ENCODE measurements around the gene WNT8B. TPM values are rescaled to one million over a fixed set of nuclear protein-coding genes. Genes with fewer than 3 reads are reported as not detected.

WNT8B gene
- total RNA-seq, 2 experiments from 2014 or later: 0.41 TPM; not detected in 1

- H3K9me3 Mint-ChIP-seq (ENCODE audit: low read depth): no peaks in the 10 kb centered on the region
- H3K36me3 Mint-ChIP-seq: peaks cover 35% of the 10 kb centered on the region
- peaks cover 42% of the 10 kb centered on the region for H3K4me1 Mint-ChIP-seq
- peak overlapping the region; percentile 98 for H3K27ac Mint-ChIP-seq
- DNase-seq: no peak
- CTCF ChIA-PET: interaction anchor here (0.7 to 3.5 kb wide), 9 partner anchors 7 to 186 kb away, joined by 3 to 32 read pairs (median 5); partner anchors contain the start of genes HIF1AN and SCD
- ATAC-seq: peak; percentile 20
- H3K27me3 Mint-ChIP-seq: no peaks in the 10 kb centered on the region
- peak overlapping the region; percentile 85 for H3K4me3 Mint-ChIP-seq
These were observed 65.5 kb downstream of the WNT8B start for GRCh38 chr10:100528123-100528886.

GRCh38 chr10:100528921-100529474, 66.2 kb downstream of the WNT8B start:
- H3K4me1 Mint-ChIP-seq: peaks cover 38% of the 10 kb centered on the region
- H3K27ac Mint-ChIP-seq: peak overlapping the region; percentile 98
- H3K27me3 Mint-ChIP-seq: no peaks in the 10 kb centered on the region
- H3K9me3 Mint-ChIP-seq (ENCODE audit: low read depth): no peaks in the 10 kb centered on the region
- peak overlapping the region; percentile 85 for H3K4me3 Mint-ChIP-seq
- DNase-seq: peak; percentile 44
- ATAC-seq: no peak
- CTCF ChIA-PET: interaction anchor here (0.7 to 3.5 kb wide), 7 partner anchors 9 to 186 kb away, joined by 3 to 32 read pairs (median 5); partner anchors contain the start of gene SCD
- peaks cover 33% of the 10 kb centered on the region for H3K36me3 Mint-ChIP-seq

DNA sequence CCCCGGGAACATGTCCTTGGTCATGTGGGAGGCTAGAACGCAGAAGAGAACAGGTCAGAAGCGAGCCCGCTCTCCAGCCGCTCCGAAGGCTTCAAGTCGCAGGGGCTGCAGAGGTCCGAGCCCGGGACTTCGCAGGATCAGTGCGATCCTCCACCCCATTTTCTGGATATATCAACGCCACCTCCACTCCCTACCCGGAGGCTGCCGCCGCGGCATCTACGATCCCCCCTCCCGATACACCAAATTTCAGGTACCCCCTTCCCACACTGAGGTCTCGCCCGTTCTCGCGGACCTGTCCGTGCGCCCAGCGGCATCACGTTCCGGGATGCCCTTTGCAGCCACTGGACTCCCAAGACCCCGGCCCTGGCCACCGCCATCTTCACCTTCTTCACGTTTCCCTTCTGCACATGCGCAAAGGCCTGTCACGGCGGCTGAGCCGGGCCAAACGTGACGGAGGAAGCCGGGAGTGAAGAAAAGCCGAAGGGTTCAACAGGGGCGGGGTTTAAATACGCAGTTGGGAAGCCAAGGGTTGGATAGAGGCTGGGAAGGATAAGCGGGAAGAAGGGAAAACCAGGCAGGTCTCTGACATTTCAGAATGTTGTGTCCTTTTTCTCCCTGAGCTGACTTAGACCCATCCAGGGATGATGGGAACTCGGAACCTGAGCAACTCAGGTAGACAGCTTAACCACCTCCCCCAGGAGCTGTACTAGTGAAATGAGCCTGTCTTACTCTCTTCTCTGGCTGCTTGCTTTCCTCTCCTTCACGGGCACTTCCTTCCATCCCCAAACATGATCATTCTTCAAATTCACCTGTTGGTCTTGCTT, 66.9 kb downstream of the WNT8B start, which contains the start of gene NDUFB8:
Gene NDUFB8, minus strand, starts transcription at position 397 of the 824 bp plus-strand sequence. Its CDS starts 20 bp downstream, at position 377.
- H3K4me1 Mint-ChIP-seq: peaks cover 38% of the 10 kb centered on the region
- peak; percentile 93 for DNase-seq
- CTCF ChIA-PET: interaction anchor here (0.7 to 3.5 kb wide), 4 partner anchors 9 to 183 kb away, joined by 3 to 32 read pairs (median 5); partner anchors contain the start of gene SCD
- H3K4me3 Mint-ChIP-seq: peak within 1 kb of the TSS; percentile 85
- no peaks in the 10 kb centered on the region for H3K27me3 Mint-ChIP-seq
- H3K27ac Mint-ChIP-seq: peak within 1 kb of the TSS; percentile 98
- peaks cover 32% of the 10 kb centered on the region for H3K36me3 Mint-ChIP-seq
- H3K9me3 Mint-ChIP-seq (ENCODE audit: low read depth): no peaks in the 10 kb centered on the region
- ATAC-seq: peak; percentile 89

GRCh38 chr10:100531761-100532160, 69.0 kb downstream of the WNT8B start:
- no peaks in the 10 kb centered on the region for H3K27me3 Mint-ChIP-seq
- H3K4me1 Mint-ChIP-seq: peaks cover 30% of the 10 kb centered on the region
- no peak for ATAC-seq
- no peak for DNase-seq
- peaks cover 18% of the 10 kb centered on the region for H3K36me3 Mint-ChIP-seq
- CTCF ChIA-PET: interaction anchor here (0.5 to 2.1 kb wide), 3 partner anchors 13 to 193 kb away, joined by 3 to 7 read pairs (median 6); no protein-coding TSS in a partner anchor
- no peak overlapping the region for H3K27ac Mint-ChIP-seq
- H3K9me3 Mint-ChIP-seq (ENCODE audit: low read depth): no peaks in the 10 kb centered on the region
- H3K4me3 Mint-ChIP-seq: no peak overlapping the region

Other genes with a start within 250 kb of the WNT8B start
- gene CHUK, start 233.4 kb upstream of the WNT8B start, total RNA-seq: 10 to 100 TPM; 27.4 to 31.6 TPM
- 10 to 100 TPM; 44.6 to 47.6 TPM for gene CWF19L1, start 195.4 kb upstream of the WNT8B start, total RNA-seq
- 10 to 100 TPM; 43.1 to 58.6 TPM for gene BLOC1S2, start 176.3 kb upstream of the WNT8B start, total RNA-seq
- gene PKD2L1, start 132.8 kb upstream of the WNT8B start, total RNA-seq: not detected
- 100 to 1,000 TPM; 121 to 134 TPM for gene SCD, start 115.8 kb upstream of the WNT8B start, total RNA-seq
- 100 to 1,000 TPM in 1 of 2 experiments, 10 to 100 TPM in 1; 42.9 to 120 TPM for gene SEC31B, start 56.9 kb downstream of the WNT8B start, total RNA-seq
- 100 to 1,000 TPM; 268 to 300 TPM for gene NDUFB8, start 66.9 kb downstream of the WNT8B start, total RNA-seq
- gene HIF1AN, start 72.9 kb downstream of the WNT8B start, total RNA-seq: 10 to 100 TPM; 49.2 to 53.6 TPM

Data from activated CD8-positive, alpha-beta memory T cell treated with anti-CD3 and anti-CD28 coated beads, Interleukin-2, amount 10 ng/mL, durations not matched to agents 7 days and 5 days (primary cell).